RWPE1 (cell line): ENCODE data around the gene DCDC1.

Experiments
- CTCF ChIA-PET: fragments of 350-600 bp; sonication (Branson Sonifier 250); formaldehyde crosslinking; extraction: SDS; loops from one replicate; lab custom pipeline; 2021; lab: Yijun Ruan, JAX
- POLR2A ChIA-PET: fragments of 400-600 bp; formaldehyde crosslinking; extraction: SDS; loops from one replicate; lab custom pipeline; 2020; ENCODE audit warnings: antibody characterized with exemption; ENCODE audit not compliant: low non-redundant PET; lab: Yijun Ruan, JAX
- DNase-seq: peaks from one replicate; pipeline ENCODE4 v3.0.0; 2012; ENCODE audit warnings: low spot score
- H3K27ac ChIP-seq: fragments of 450-650 bp; 2 replicates; pipeline ENCODE4 v1.5.1; 2017
- CTCF ChIP-seq: fragments of 450-650 bp; conservative IDR thresholded peaks from 2 replicates; pipeline ENCODE4 v1.5.1; 2017; ENCODE audit warnings: low read depth, mild to moderate bottlenecking

The DCDC1 gene

GRCh38 chr11:31131760-31132159, 237.8 kb downstream of the DCDC1 start:
- H3K27ac ChIP-seq = no peak overlapping the region
- ChIA-PET POLR2A (no interaction called here), CTCF (no interaction called here)
- no peak for TF ChIP-seq CTCF
- no peak for DNase-seq

- no peak overlapping the region for H3K27ac ChIP-seq
- no peak for DNase-seq
- POLR2A ChIA-PET = no interaction called here
- CTCF ChIA-PET = interaction anchor here (1.9 kb wide), 1 partner anchor 20 kb away, joined by 6 read pairs; no protein-coding TSS in a partner anchor
- TF ChIP-seq CTCF = no peak
Observed at GRCh38 chr11:31127290-31127689, 242.2 kb downstream of the DCDC1 start.

GRCh38 chr11:31120428-31120827, 249.1 kb downstream of the DCDC1 start:
- ChIA-PET POLR2A (no interaction called here), CTCF (interaction anchor here (0.5 kb wide), 1 partner anchor 158 kb away, joined by 3 read pairs; no protein-coding TSS in a partner anchor)
- no peak for DNase-seq
- no peak overlapping the region for H3K27ac ChIP-seq
- TF ChIP-seq CTCF = no peak

GRCh38 chr11:31118566-31118965, 251.0 kb downstream of the DCDC1 start:
- ChIA-PET CTCF (no interaction called here), POLR2A (no interaction called here)
- no peak overlapping the region for H3K27ac ChIP-seq
- DNase-seq = no peak
- TF ChIP-seq CTCF = no peak

GRCh38 chr11:31117038-31117437, 252.5 kb downstream of the DCDC1 start:
- POLR2A ChIA-PET = no interaction called here
- no peak for TF ChIP-seq CTCF
- H3K27ac ChIP-seq = no peak overlapping the region
- DNase-seq = no peak
- CTCF ChIA-PET = no interaction called here

GRCh38 chr11:31114442-31114841, 255.1 kb downstream of the DCDC1 start:
- no peak for TF ChIP-seq CTCF
- no peak overlapping the region for H3K27ac ChIP-seq
- ChIA-PET POLR2A (no interaction called here), CTCF (interaction anchor here (0.6 to 0.7 kb wide), 2 partner anchors 181 to 489 kb away, joined by 3 to 6 read pairs; no protein-coding TSS in a partner anchor)
- DNase-seq = no peak
